ENCODE results near the gene KCNAB2.

The KCNAB2 gene

DNA sequence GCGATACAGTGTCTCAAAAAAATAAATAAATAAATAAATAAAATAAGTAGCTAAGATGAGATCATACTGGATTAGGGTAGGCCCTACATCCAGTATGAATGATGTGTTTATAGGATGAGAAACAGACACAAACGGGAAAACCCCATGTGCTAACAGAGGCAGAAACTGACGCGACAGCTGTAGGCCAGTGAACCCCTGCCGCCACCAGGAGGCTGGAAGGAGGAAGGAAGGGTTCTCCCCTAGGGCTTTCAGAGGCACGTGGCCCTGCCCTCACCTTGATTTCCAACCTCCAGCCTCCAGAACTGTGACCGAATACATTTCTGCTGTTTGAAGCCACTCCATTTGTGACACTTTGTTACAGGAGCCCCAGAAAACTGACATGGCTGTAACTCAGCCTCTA, 95.9 kb downstream of the KCNAB2 start:
- ATAC-seq, result no peak

GRCh38 chr1:6142036-6142621, 96.4 kb downstream of the KCNAB2 start:
- no peak for ATAC-seq
- TF ChIP-seq PATZ1 (CRISPR knock-in tag; IDR thresholded peaks at IDR 0.05; ENCODE audit: borderline replicate concordance), result no peak
- TF ChIP-seq ZNF70 (CRISPR knock-in tag; IDR thresholded peaks at IDR 0.05), result no peak
- no peak for TF ChIP-seq PPARA (CRISPR knock-in tag; IDR thresholded peaks at IDR 0.05; ENCODE audit: borderline replicate concordance)
- no peak for TF ChIP-seq CREB5 (CRISPR knock-in tag; IDR thresholded peaks at IDR 0.05; ENCODE audit: low read depth)
- no peak for TF ChIP-seq RARB (CRISPR knock-in tag; IDR thresholded peaks at IDR 0.05)
- no peak for TF ChIP-seq ZNF565 (CRISPR knock-in tag; conservative IDR thresholded peaks at IDR 0.05; ENCODE audit: low read depth)
- no peak for TF ChIP-seq ESRRG (CRISPR knock-in tag; IDR thresholded peaks at IDR 0.05)
- no peak for TF ChIP-seq ARNTL (CRISPR knock-in tag; IDR thresholded peaks at IDR 0.05; ENCODE audit: borderline replicate concordance, low read depth)
- TF ChIP-seq ZNF8 (CRISPR knock-in tag; IDR thresholded peaks at IDR 0.05), result no peak
- TF ChIP-seq ZFP30 (CRISPR knock-in tag; IDR thresholded peaks at IDR 0.05), result no peak
- TF ChIP-seq ISL1 (CRISPR knock-in tag; IDR thresholded peaks at IDR 0.05), result no peak
- no peak for TF ChIP-seq CSDC2 (CRISPR knock-in tag; IDR thresholded peaks at IDR 0.05)
- no peak for TF ChIP-seq GLIS3 (CRISPR knock-in tag; IDR thresholded peaks at IDR 0.05)

More for the DNA sequence above, 95.9 kb downstream of the KCNAB2 start:
- TF ChIP-seq POU6F1 (CRISPR knock-in tag; IDR thresholded peaks at IDR 0.05; ENCODE audit: borderline replicate concordance, low read depth) (no peak), ZNF565 (CRISPR knock-in tag; conservative IDR thresholded peaks at IDR 0.05; ENCODE audit: low read depth) (no peak), ISL1 (CRISPR knock-in tag; IDR thresholded peaks at IDR 0.05) (no peak), BACH2 (CRISPR knock-in tag; IDR thresholded peaks at IDR 0.05; ENCODE audit: borderline replicate concordance) (no peak), CSDC2 (CRISPR knock-in tag; IDR thresholded peaks at IDR 0.05) (no peak), ARNTL (CRISPR knock-in tag; IDR thresholded peaks at IDR 0.05; ENCODE audit: borderline replicate concordance, low read depth) (no peak), RARB (CRISPR knock-in tag; IDR thresholded peaks at IDR 0.05) (no peak)
- TF ChIP-seq, protein P1, sequence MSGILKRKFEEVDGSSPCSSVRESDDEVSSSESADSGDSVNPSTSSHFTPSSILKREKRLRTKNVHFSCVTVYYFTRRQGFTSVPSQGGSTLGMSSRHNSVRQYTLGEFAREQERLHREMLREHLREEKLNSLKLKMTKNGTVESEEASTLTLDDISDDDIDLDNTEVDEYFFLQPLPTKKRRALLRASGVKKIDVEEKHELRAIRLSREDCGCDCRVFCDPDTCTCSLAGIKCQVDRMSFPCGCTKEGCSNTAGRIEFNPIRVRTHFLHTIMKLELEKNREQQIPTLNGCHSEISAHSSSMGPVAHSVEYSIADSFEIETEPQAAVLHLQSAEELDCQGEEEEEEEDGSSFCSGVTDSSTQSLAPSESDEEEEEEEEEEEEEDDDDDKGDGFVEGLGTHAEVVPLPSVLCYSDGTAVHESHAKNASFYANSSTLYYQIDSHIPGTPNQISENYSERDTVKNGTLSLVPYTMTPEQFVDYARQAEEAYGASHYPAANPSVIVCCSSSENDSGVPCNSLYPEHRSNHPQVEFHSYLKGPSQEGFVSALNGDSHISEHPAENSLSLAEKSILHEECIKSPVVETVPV (CRISPR knock-in tag; IDR thresholded peaks at IDR 0.05), result no peak

GRCh38 chr1:6142734-6143133, 97.0 kb downstream of the KCNAB2 start:
- TF ChIP-seq ESRRG (CRISPR knock-in tag; IDR thresholded peaks at IDR 0.05) (no peak), ZFP3 (CRISPR knock-in tag; IDR thresholded peaks at IDR 0.05) (no peak), ZFP30 (CRISPR knock-in tag; IDR thresholded peaks at IDR 0.05) (no peak), TCF4 (CRISPR knock-in tag; IDR thresholded peaks at IDR 0.05; ENCODE audit: borderline replicate concordance) (no peak), POU6F1 (CRISPR knock-in tag; IDR thresholded peaks at IDR 0.05; ENCODE audit: borderline replicate concordance, low read depth) (no peak), ZNF8 (CRISPR knock-in tag; IDR thresholded peaks at IDR 0.05) (no peak), ZNF565 (CRISPR knock-in tag; conservative IDR thresholded peaks at IDR 0.05; ENCODE audit: low read depth) (no peak), TSHZ2 (CRISPR knock-in tag; IDR thresholded peaks at IDR 0.05) (no peak), ZNF70 (CRISPR knock-in tag; IDR thresholded peaks at IDR 0.05) (no peak), ZC3H10 (CRISPR knock-in tag; IDR thresholded peaks at IDR 0.05) (no peak), RARB (CRISPR knock-in tag; IDR thresholded peaks at IDR 0.05) (no peak), SNAI2 (CRISPR knock-in tag; IDR thresholded peaks at IDR 0.05) (no peak)
- TF ChIP-seq, protein P1 (CRISPR knock-in tag; IDR thresholded peaks at IDR 0.05), result no peak

More at GRCh38 chr1:6142734-6143133, 97.0 kb downstream of the KCNAB2 start:
- ATAC-seq, result no peak

Data from SK-N-SH treated with all-trans-retinoic acid at 6 μM for 48 hours (cell line).